ENCODE results near the gene CFAP65.
A peak's percentile ranks its signal among the peaks of the same experiment; 100 is the strongest.

Gene CFAP65

GRCh38 chr2:219018286-219018685 is 23.0 kb downstream of the CFAP65 start:
- DNase-seq: peak in 3 of 10 donors; percentile 37 to 70 (median 62)
- intact Hi-C loops (cut with DNase I): no loop called here

- DNase-seq: peak in 8 of 10 donors; percentile 44 to 94 (median 64)
- intact Hi-C loops (cut with DNase I): no loop called here
Observed at GRCh38 chr2:219017201-219017931, 23.9 kb downstream of the CFAP65 start.

- DNase-seq: peak in 4 of 10 donors; percentile 17 to 63 (median 54)
- intact Hi-C loops (cut with DNase I): no loop called here
Observed at GRCh38 chr2:219016721-219017120, 24.6 kb downstream of the CFAP65 start.

GRCh38 chr2:219010873-219011272 is 30.4 kb downstream of the CFAP65 start:
- intact Hi-C loops (cut with DNase I): no loop called here
- no peak for DNase-seq

GRCh38 chr2:219010162-219010756 is 31.1 kb downstream of the CFAP65 start:
- intact Hi-C loops (cut with DNase I): no loop called here

GRCh38 chr2:219009294-219009693 is 32.0 kb downstream of the CFAP65 start:
- intact Hi-C loops (cut with DNase I): no loop called here
- DNase-seq: no peak

More at GRCh38 chr2:219010162-219010756, 31.1 kb downstream of the CFAP65 start:
- DNase-seq: peak in 1 of 10 donors; percentile 85

GRCh38 chr2:219003979-219004378 is 37.3 kb downstream of the CFAP65 start:
- intact Hi-C loops (cut with DNase I): no loop called here
- no peak for DNase-seq

GRCh38 chr2:219003267-219003634 is 38.1 kb downstream of the CFAP65 start:
- no peak for DNase-seq
- intact Hi-C loops (cut with DNase I): no loop called here

- DNase-seq: peak in 3 of 10 donors; percentile 18 to 53 (median 46)
Observed at GRCh38 chr2:219002395-219003266, 38.7 kb downstream of the CFAP65 start.

GRCh38 chr2:219001577-219002394 is 39.5 kb downstream of the CFAP65 start:
- no peak for DNase-seq
- intact Hi-C loops (cut with DNase I): no loop called here

More at GRCh38 chr2:219002395-219003266, 38.7 kb downstream of the CFAP65 start:
- intact Hi-C loops (cut with DNase I): no loop called here

- DNase-seq: no peak
- intact Hi-C loops (cut with DNase I): no loop called here
Observed at GRCh38 chr2:219001100-219001576, 40.2 kb downstream of the CFAP65 start.

- no peak for DNase-seq
- intact Hi-C loops (cut with DNase I): no loop called here
Observed at GRCh38 chr2:219000569-219000960, 40.8 kb downstream of the CFAP65 start.

GRCh38 chr2:218999881-219000568 is 41.3 kb downstream of the CFAP65 start:
- peak in 1 of 10 donors; percentile 47 for DNase-seq
- intact Hi-C loops (cut with DNase I): loop anchor here (10.0 kb wide), 1 partner anchor 55 kb away; no protein-coding TSS in a partner anchor

GRCh38 chr2:218999021-218999880 is 42.1 kb downstream of the CFAP65 start:
- peak in 1 of 10 donors; percentile 20 for DNase-seq
- intact Hi-C loops (cut with DNase I): loop anchor here (10.0 kb wide), 1 partner anchor 56 kb away; no protein-coding TSS in a partner anchor

- no peak for DNase-seq
- intact Hi-C loops (cut with DNase I): loop anchor here (10.0 kb wide), 1 partner anchor 56 kb away; no protein-coding TSS in a partner anchor
Observed at GRCh38 chr2:218998414-218999002, 42.8 kb downstream of the CFAP65 start.

GRCh38 chr2:218997731-218998130 is 43.6 kb downstream of the CFAP65 start:
- intact Hi-C loops (cut with DNase I): loop anchor here (1.0 to 10.0 kb wide), 2 partner anchors 57 to 122 kb away; no protein-coding TSS in a partner anchor
- DNase-seq: no peak

- peak in 1 of 10 donors; percentile 31 for DNase-seq
- intact Hi-C loops (cut with DNase I): loop anchor here (1.0 to 10.0 kb wide), 3 partner anchors 58 to 158 kb away; no protein-coding TSS in a partner anchor
Observed at GRCh38 chr2:218996937-218997336, 44.4 kb downstream of the CFAP65 start.
